HG03457 (cell line): ENCODE measurements around the gene AGBL4.

Source experiments
- ATAC-seq: cut with Tn5 transposase; IDR thresholded peaks from one replicate; pipeline ENCODE4 v1.9.1; 2021; ENCODE audit warnings: moderate number of reproducible peaks; ENCODE audit not compliant: unreplicated experiment

Gene AGBL4

DNA sequence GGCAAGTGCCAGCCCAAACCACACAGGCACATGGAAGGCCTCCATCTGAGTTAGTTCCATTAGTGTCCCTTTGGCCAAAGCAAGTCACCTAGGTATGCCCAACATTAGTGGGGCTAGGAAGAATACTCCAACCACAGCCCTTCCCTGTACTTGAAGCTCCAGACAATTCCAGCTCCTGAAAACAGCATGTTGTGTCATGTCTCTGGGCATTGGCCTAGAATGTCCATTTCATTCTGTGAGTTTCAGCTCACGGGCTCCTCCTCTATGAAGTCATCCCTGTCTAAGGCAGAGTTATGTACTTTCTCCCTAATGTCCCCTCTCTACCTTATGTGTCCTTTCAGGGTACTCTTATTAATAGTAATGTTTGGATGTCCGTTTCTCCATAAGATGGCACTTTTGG is 1455.3 kb downstream of the AGBL4 start:
- no peak for ATAC-seq

DNA sequence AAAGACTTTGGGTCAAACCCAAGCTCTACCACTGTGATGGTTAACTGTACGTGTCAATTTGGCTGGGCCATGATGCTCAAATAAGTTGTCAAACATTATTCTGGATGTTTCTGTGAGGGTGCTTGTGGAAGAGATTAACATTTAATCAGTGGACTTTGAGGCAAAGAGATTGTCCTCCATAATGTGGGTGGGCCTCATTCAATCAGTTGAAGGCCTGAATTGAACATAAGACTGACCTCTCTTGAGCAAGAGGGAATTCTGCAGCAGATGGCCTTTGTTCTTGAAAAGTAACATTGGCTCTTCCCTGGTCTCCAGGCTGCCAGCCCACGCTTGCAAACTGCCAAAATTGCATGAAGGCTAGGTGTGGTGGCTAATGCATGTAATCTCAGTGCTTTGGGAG is 1457.3 kb downstream of the AGBL4 start:
- ATAC-seq = no peak

GRCh38 chr1:48563021-48563420 is 1460.7 kb downstream of the AGBL4 start:
- no peak for ATAC-seq

- no peak for ATAC-seq
These were observed 1462.3 kb downstream of the AGBL4 start for GRCh38 chr1:48561444-48561843.

GRCh38 chr1:48560577-48560976 is 1463.2 kb downstream of the AGBL4 start:
- no peak for ATAC-seq

DNA sequence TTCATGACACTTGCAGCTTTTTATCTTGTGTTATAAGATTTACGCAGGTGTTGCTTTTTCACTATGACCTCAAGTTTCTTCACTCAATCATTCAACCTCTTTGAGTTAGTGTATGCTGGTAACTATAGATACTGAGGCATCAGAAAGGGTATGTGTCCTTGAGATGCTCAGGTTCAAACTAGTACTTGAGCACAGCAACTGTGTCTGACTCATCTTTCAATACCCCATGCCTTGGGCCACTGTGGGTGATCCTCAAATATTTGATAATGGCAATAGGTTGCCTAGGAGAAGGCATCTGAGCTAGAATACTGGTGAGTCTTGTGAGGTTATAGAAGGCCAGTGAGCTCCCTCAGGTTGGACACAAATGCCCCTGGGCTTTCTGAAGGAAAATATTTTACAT is 1463.6 kb downstream of the AGBL4 start:
- ATAC-seq = no peak

- ATAC-seq = no peak
These were observed 1465.4 kb downstream of the AGBL4 start for GRCh38 chr1:48558366-48558765.

DNA sequence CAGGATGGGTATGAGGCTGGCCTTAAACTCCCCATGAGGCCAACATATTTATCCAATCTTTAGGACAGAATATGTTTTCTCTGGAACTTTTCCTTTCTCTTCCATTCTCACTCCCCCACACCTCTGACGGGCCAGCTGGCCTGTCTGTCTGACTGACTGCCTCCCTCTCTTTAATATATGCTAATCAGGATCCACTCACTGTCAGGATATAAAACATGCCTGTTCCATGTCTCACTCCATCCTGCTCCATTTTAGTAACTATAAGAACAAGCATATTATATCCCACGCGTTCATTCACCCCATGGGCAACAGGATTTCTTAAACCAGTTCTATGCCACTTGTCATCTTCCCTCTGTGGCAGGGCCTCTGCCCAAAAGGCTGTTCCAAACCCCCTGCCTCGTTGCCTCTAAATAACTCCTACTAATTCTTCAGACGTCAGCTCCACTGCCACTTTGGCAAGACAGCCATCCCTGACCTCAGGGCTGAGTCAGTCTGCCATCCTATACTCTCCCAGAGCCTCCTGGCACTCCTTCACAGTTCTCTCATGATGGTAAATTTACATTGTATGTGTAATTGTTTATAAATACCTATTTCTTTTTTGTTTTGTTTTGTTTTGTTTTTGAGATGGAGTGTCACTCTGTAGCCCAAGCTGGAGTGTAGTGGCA is 1467.4 kb downstream of the AGBL4 start:
- ATAC-seq = no peak

GRCh38 chr1:48555271-48555670 is 1468.5 kb downstream of the AGBL4 start:
- no peak for ATAC-seq

DNA sequence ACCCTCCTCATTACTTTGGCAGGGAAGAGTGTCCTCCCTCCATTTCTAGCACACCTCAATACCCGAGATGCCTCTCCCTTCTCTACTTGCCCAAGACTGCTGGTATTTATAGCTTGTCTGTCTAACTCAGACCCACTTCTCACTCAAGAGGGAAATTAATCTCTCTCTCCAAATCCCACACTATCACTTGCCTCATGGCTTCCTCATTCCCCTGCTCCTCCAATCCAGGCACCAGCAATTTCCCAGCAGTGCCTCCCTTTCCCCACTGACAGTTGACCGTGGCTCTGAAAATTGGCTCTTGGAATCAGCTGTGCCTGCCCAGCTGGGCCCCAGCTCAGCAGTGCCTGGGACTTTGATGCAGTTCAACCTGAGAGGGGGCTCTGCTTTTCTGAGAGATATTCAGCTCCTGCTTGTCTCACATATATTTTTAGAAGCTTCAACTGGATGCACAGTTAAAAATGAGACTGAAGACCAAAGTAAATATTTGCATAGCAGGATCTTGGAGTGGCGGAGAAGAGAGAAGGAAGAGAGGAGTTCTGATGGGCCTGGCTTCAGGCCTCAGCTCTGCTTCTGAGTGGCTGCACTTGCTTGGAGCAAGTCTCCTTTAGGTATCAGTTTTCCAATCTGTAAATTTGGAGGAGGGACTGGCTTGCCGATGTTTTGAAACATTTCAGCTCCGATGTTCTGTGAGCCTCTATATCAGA is 1470.7 kb downstream of the AGBL4 start:
- no peak for ATAC-seq

- ATAC-seq = no peak
These were observed 1471.3 kb downstream of the AGBL4 start for GRCh38 chr1:48552420-48552819.

DNA sequence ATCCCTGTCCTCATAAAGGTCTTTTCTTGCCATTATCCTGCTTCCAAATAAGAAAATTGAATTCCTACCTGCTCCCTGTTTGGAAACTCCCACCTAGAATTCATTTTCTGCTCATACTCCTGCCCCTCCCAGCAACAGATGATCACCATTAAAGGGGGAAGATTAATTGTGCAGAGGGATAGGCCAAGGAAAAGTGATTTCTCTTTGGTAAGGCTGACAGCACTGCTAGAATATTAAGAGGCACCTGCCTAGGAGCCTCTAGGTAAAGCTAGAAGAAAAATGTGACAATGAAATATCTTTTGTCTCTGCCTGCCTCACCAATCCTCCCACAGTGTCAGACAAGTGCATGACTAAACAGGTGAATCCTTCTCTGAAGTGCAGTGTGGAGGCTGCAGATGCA is 1474.8 kb downstream of the AGBL4 start:
- ATAC-seq = no peak

DNA sequence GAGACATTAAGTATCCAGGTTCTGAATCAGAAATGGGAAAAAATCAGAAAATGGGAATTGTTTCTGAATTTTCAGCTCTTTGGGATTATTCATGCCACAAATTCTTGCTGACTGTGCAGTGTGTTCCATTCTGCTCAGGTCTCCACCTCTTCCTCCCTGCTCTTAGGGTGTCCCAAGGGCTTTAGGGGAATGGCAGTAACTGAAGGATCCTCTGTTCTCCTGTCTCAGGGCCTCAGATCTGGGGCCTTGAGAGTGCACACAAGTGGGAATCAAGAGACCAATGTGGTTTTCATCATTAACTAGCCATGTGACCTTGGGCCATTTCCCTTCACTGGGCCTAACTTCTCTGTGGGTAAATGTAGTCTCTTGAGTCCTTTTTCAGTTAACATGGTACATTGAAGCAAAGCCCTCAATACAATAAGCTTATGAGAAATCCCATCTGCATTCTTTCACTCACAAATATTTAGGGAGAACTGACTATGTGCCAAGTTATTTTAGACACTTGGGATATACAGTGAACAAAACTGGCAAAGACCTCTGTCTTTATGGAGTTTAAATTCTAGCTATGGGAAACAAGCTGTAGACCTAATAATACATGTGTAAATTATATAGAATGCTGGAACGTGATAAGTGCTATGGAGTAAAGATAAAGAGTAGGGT is 1476.1 kb downstream of the AGBL4 start:
- ATAC-seq = no peak

- no peak for ATAC-seq
These were observed 1479.9 kb downstream of the AGBL4 start for GRCh38 chr1:48543854-48544253.

- ATAC-seq = no peak
These were observed 1483.2 kb downstream of the AGBL4 start for GRCh38 chr1:48540587-48540986.

DNA sequence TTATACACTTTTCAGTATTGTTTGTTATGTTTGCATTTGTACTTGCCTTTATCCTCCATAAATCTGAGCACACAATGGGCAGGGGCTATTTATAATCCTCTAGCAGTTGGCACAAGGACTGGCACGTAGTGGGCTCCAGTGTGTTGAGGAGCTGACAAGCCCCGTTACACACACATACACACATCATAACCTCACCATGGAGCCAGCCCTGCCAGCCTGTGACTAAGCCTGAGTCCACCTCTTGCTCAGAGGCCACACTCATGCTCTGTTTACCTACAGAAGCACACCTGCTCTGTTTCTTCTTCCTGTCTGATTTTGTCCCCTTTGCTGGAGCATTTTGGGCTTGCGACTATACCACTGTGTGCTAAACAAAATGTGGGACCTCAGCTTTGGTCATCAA is 1487.3 kb downstream of the AGBL4 start:
- ATAC-seq = no peak

DNA sequence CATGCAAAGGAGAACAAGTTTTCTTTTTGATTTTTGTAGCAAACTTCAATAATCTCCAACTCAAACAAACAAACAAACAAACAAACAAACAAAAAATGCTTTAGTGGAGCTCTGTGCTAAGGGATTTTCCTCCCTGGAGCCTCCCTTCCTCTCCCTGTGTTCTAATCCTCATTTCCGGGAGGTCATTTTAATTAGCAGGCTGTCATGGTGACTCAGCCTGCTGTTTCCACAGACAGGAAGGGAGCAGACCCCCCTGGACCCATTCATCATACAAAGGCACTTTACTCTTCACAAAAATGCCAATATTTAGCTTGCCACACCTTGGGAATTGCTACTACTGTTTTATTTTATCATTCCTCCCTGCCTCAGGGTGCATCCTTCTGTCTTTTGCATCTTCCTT is 1490.8 kb downstream of the AGBL4 start:
- ATAC-seq = no peak

DNA sequence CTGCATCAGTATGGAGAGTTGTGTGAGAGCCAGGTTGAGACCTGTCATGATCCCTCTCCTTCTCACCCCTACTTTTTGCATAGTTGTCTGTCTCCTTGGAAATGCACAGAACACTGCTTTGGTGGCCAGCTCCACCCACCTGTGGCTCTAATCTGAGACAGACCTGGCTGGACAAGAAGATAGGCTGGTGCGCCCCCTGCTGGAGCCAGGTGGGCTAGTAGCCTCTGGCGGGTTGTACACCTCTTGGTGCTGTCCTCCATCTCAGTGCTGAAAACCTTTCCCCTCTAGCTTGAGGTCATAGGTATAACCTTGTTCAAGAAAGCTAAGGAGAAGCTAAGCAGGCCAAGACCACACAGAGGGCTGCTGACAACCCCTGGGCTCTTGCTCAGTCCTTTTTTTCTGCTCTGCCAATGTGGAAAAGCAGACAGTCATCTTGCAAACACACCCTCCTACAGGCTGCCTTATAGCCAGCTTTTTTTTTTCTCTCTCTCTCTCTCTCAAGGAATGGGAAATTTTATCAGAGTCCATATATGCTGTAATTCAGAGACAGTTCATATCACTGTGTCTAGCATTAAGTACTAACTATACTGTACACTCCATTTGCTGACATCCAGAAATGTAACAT is 1492.9 kb downstream of the AGBL4 start:
- ATAC-seq = peak; percentile 87

- no peak for ATAC-seq
These were observed 1496.7 kb downstream of the AGBL4 start for GRCh38 chr1:48527051-48527450.

- ATAC-seq = no peak
These were observed 1497.6 kb downstream of the AGBL4 start for GRCh38 chr1:48526008-48526710.

DNA sequence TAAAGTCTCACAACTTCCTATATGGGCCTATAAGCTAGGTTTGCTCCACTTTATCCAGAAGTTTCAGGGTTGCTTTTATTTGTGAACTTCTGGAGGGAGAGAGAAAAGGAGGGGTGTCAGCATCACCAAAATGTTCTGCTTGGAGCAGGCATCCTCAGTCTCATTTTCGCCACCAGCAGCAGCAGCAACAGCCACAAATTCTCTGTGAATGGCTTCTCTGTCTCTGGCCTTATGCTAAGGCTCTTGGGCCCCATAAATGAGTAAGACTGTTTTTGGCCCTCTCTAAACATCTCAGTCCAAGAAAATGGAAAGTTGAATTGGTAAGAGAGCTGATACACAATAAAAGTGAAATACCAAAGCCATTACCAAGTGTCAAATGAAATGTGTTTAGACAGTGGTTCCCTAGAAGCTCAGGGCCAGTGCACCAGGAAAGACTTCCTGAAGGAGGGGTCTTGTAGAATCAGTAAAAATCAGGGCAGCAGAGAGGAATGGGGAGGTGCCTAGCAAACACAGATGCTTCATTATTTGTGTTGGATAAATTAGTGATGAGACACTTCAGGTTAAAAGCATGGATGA is 1498.8 kb downstream of the AGBL4 start:
- no peak for ATAC-seq
